Neural cell (in vitro differentiated cells): ENCODE data around the gene PDE4A.

Source experiments
- CTCF ChIP-seq: fragments of 450-650 bp; IDR thresholded peaks from 2 replicates; pipeline ENCODE4 v1.5.1; 2014; ENCODE audit warnings: antibody characterized with exemption, mild to moderate bottlenecking, moderate library complexity; ENCODE audit not compliant: poor library complexity, severe bottlenecking
- EP300 ChIP-seq: fragments of 450-650 bp; conservative IDR thresholded peaks from 2 replicates; pipeline ENCODE4 v1.6.1; 2014; ENCODE audit warnings: antibody characterized with exemption, mild to moderate bottlenecking, moderate library complexity; ENCODE audit not compliant: poor library complexity, severe bottlenecking
- EZH2 ChIP-seq: fragments of 200-600, 300-800 bp; shearing (Covaris generic), sonication (generic); IDR thresholded peaks from 2 replicates; pipeline ENCODE4 v1.6.1; 2014; ENCODE audit warnings: antibody characterized with exemption, low read length, borderline replicate concordance, mild to moderate bottlenecking; ENCODE audit not compliant: insufficient read depth, poor library complexity, severe bottlenecking
- POLR2AphosphoS5 ChIP-seq: IDR thresholded peaks from 2 replicates; pipeline ENCODE4 v1.6.1; 2012
- RAD21 ChIP-seq: fragments of 450-650 bp; conservative IDR thresholded peaks from 2 replicates; pipeline ENCODE4 v1.6.1; 2014; ENCODE audit warnings: antibody characterized with exemption, mild to moderate bottlenecking, moderate library complexity
- TAF1 ChIP-seq: IDR thresholded peaks from 2 replicates; pipeline ENCODE4 v1.6.1; 2012; ENCODE audit warnings: low read depth
- TF ChIP-seq, protein P1 (sequence below): IDR thresholded peaks from 2 replicates; pipeline ENCODE4 v1.6.1; 2012; ENCODE audit warnings: borderline replicate concordance

DNA sequence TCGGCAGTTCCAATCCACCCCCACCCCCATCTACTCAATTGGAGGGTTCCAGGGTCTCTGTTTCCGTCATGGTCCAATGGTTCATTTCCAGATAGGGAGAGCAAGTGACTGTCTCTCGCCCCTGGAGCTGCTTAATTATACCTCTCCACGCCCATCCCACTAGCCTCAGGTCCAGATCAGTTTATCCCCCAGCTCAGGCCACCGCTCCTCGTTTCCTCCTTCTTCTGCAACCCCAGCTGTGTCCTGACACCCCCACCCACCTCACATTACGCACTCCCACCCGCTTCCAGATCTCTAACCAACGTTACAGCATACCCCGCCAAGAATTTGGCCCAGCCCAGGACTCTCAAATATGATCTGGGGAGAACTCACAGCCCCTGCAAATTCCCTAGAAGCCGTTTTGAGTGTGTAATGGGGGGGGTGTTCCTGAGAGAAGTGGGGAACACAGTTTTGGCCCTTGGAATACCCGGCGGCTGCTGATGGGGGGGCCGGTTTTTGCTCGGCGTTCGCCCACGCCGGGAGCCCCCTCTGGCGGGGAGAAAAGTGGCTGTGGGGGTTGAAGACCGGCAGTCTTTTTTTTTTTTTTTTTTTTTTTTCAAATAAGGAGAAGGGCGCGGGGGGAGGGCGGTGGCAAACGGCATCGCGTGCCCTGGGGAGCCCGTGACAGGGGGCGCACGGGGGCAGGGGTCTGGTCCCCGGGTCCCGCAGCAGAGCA, 1.7 kb upstream of the PDE4A start:
- TF ChIP-seq CTCF (no peak), POLR2AphosphoS5 (no peak), EP300 (no peak), TAF1 (no peak), RAD21 (no peak), EZH2 (peak; percentile 60)
- TF ChIP-seq, protein P1, sequence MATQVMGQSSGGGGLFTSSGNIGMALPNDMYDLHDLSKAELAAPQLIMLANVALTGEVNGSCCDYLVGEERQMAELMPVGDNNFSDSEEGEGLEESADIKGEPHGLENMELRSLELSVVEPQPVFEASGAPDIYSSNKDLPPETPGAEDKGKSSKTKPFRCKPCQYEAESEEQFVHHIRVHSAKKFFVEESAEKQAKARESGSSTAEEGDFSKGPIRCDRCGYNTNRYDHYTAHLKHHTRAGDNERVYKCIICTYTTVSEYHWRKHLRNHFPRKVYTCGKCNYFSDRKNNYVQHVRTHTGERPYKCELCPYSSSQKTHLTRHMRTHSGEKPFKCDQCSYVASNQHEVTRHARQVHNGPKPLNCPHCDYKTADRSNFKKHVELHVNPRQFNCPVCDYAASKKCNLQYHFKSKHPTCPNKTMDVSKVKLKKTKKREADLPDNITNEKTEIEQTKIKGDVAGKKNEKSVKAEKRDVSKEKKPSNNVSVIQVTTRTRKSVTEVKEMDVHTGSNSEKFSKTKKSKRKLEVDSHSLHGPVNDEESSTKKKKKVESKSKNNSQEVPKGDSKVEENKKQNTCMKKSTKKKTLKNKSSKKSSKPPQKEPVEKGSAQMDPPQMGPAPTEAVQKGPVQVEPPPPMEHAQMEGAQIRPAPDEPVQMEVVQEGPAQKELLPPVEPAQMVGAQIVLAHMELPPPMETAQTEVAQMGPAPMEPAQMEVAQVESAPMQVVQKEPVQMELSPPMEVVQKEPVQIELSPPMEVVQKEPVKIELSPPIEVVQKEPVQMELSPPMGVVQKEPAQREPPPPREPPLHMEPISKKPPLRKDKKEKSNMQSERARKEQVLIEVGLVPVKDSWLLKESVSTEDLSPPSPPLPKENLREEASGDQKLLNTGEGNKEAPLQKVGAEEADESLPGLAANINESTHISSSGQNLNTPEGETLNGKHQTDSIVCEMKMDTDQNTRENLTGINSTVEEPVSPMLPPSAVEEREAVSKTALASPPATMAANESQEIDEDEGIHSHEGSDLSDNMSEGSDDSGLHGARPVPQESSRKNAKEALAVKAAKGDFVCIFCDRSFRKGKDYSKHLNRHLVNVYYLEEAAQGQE = no peak
